Measurements from ENCODE around the gene QRSL1. TPM values are rescaled to one million over a fixed set of nuclear protein-coding genes. Genes with fewer than 3 reads are reported as not detected.
"Not testable (repeated sequence)": the region's sequence is repeated elsewhere in the genome, so short reads cannot be mapped to it uniquely, and the experiment has no call there.

The QRSL1 gene
- total RNA-seq, 4 donors from 2014 or later: 17.2 to 26.7 (median 25.1) TPM

GRCh38 chr6:106623039-106623438 lies 6.3 kb upstream of the QRSL1 start:
- Histone ChIP-seq H3K4me3 (no peak overlapping the region), H3K4me1 (peaks cover 2% of the 10 kb centered on the region in 2 donors), H3K36me3 (no peaks in the 10 kb centered on the region), H3K9me3 (no peaks in the 10 kb centered on the region), H3K27me3 (no peaks in the 10 kb centered on the region), H3K27ac (no peak overlapping the region)
- in situ Hi-C loops (cut with MboI; ENCODE audit: low sequenced_read_pairs in 4 of 4) (loop anchor here in 1 of 4 donors (25.0 kb wide), 1 partner anchor 364 kb away; no protein-coding TSS in a partner anchor), intact Hi-C loops (cut with DNase I; ENCODE audit: low total_unique reads) (no loop called here)
- DNase-seq (no peak), ATAC-seq (no peak)
- TF ChIP-seq CTCF (IDR thresholded peaks at IDR 0.05 in 4 of 5, conservative IDR thresholded peaks at IDR 0.05 in 1 of 5) (no peak), POLR2A (IDR thresholded peaks at IDR 0.05) (no peak)

GRCh38 chr6:106626485-106626884 lies 2.9 kb upstream of the QRSL1 start:
- no peak for ATAC-seq
- intact Hi-C loops (cut with DNase I; ENCODE audit: low total_unique reads) (no loop called here), in situ Hi-C loops (cut with MboI; ENCODE audit: low sequenced_read_pairs in 4 of 4) (no loop called here)

GRCh38 chr6:106627760-106628159 lies 1.6 kb upstream of the QRSL1 start:
- H3K27ac ChIP-seq; DNase-seq; H3K36me3 ChIP-seq; ATAC-seq; intact Hi-C loops (cut with DNase I; ENCODE audit: low total_unique reads); H3K4me3 ChIP-seq; H3K9me3 ChIP-seq; H3K27me3 ChIP-seq; in situ Hi-C loops (cut with MboI; ENCODE audit: low sequenced_read_pairs in 4 of 4): not testable (repeated sequence)
- H3K4me1 ChIP-seq: peaks cover 18 to 23% of the 10 kb centered on the region in 2 donors

More at GRCh38 chr6:106626485-106626884, 2.9 kb upstream of the QRSL1 start:
- TF ChIP-seq POLR2A (IDR thresholded peaks at IDR 0.05) (no peak), CTCF (IDR thresholded peaks at IDR 0.05 in 4 of 5, conservative IDR thresholded peaks at IDR 0.05 in 1 of 5) (no peak)
- Histone ChIP-seq H3K36me3 (no peaks in the 10 kb centered on the region), H3K27me3 (no peaks in the 10 kb centered on the region), H3K27ac (no peak overlapping the region), H3K4me1 (peaks cover 18 to 22% of the 10 kb centered on the region in 2 donors), H3K4me3 (no peak overlapping the region), H3K9me3 (no peaks in the 10 kb centered on the region)
- DNase-seq: no peak

- peaks cover 18 to 23% of the 10 kb centered on the region in 2 donors for H3K4me1 ChIP-seq
- DNase-seq (no peak), ATAC-seq (no peak)
- in situ Hi-C loops (cut with MboI; ENCODE audit: low sequenced_read_pairs in 4 of 4) (no loop called here), intact Hi-C loops (cut with DNase I; ENCODE audit: low total_unique reads) (no loop called here)
- H3K9me3 ChIP-seq: no peaks in the 10 kb centered on the region
- peak overlapping the region; percentile 77 to 92 (median 88) for H3K4me3 ChIP-seq
- TF ChIP-seq CTCF (IDR thresholded peaks at IDR 0.05 in 4 of 5, conservative IDR thresholded peaks at IDR 0.05 in 1 of 5) (no peak), POLR2A (IDR thresholded peaks at IDR 0.05) (no peak)
- no peaks in the 10 kb centered on the region for H3K36me3 ChIP-seq
- H3K27ac ChIP-seq: peak overlapping the region; percentile 85 to 88 (median 86)
- H3K27me3 ChIP-seq: no peaks in the 10 kb centered on the region
These were observed 698 bp upstream of the QRSL1 start for GRCh38 chr6:106628658-106629102.

GRCh38 chr6:106629859-106630163 lies 433 bp downstream of the QRSL1 start:
- in situ Hi-C loops (cut with MboI; ENCODE audit: low sequenced_read_pairs in 4 of 4) (no loop called here), intact Hi-C loops (cut with DNase I; ENCODE audit: low total_unique reads) (no loop called here)
- DNase-seq: no peak
- no peak for ATAC-seq
- no peaks in the 10 kb centered on the region for H3K27me3 ChIP-seq
- peak overlapping the region; percentile 77 to 92 (median 88) for H3K4me3 ChIP-seq
- TF ChIP-seq CTCF (IDR thresholded peaks at IDR 0.05 in 4 of 5, conservative IDR thresholded peaks at IDR 0.05 in 1 of 5) (no peak), POLR2A (IDR thresholded peaks at IDR 0.05) (no peak)
- H3K27ac ChIP-seq: peak overlapping the region; percentile 85 to 88 (median 86)
- H3K36me3 ChIP-seq: no peaks in the 10 kb centered on the region
- peaks cover 18 to 23% of the 10 kb centered on the region in 2 donors for H3K4me1 ChIP-seq
- H3K9me3 ChIP-seq: no peaks in the 10 kb centered on the region
